ENCODE data around the gene SCO2.
"Not testable (repeated sequence)": the region's sequence is repeated elsewhere in the genome, so short reads cannot be mapped to it uniquely, and the experiment has no call there.

SCO2 gene

GRCh38 chr22:50550395-50550794, 25.0 kb upstream of the SCO2 start:
- no peak for DNase-seq

- DNase-seq: no peak
Measured at GRCh38 chr22:50548921-50549790, 23.8 kb upstream of the SCO2 start.

- no peak for DNase-seq
Measured at GRCh38 chr22:50548040-50548920, 22.9 kb upstream of the SCO2 start.

- DNase-seq: no peak
Measured at GRCh38 chr22:50547263-50547985, 22.0 kb upstream of the SCO2 start.

- DNase-seq: no peak
Measured at GRCh38 chr22:50546326-50547262, 21.2 kb upstream of the SCO2 start.

- no peak for DNase-seq
Measured at GRCh38 chr22:50545522-50546325, 20.3 kb upstream of the SCO2 start, which contains the start of gene KLHDC7B. Gene KLHDC7B, plus strand, starts transcription at chr22:50545899. Its CDS starts 345 bp downstream, at chr22:50546244.

- peak; percentile 83 for DNase-seq
Measured at GRCh38 chr22:50544746-50545253, 19.4 kb upstream of the SCO2 start.

GRCh38 chr22:50544078-50544745, 18.8 kb upstream of the SCO2 start:
- peak; percentile 75 for DNase-seq

GRCh38 chr22:50542416-50542927, 17.1 kb upstream of the SCO2 start:
- no peak for DNase-seq

- DNase-seq: not testable (repeated sequence)
Measured at GRCh38 chr22:50541667-50542026, 16.2 kb upstream of the SCO2 start.

GRCh38 chr22:50540381-50540780, 15.0 kb upstream of the SCO2 start:
- no peak for DNase-seq

GRCh38 chr22:50537765-50538164, 12.4 kb upstream of the SCO2 start:
- no peak for DNase-seq

GRCh38 chr22:50536226-50536625, 10.8 kb upstream of the SCO2 start:
- no peak for DNase-seq

- DNase-seq: no peak
Measured at GRCh38 chr22:50535113-50535512, 9.7 kb upstream of the SCO2 start.

GRCh38 chr22:50533856-50534711, 8.7 kb upstream of the SCO2 start:
- not testable (repeated sequence) for DNase-seq

GRCh38 chr22:50532824-50533796, 7.7 kb upstream of the SCO2 start:
- no peak for DNase-seq

GRCh38 chr22:50531962-50532674, 6.7 kb upstream of the SCO2 start:
- peak; percentile 20 for DNase-seq

Measured in NCI-H2171 (cell line).